Tongue (tissue), 2 donors: ENCODE results near the gene GALNT4. TPM values are rescaled to one million over a fixed set of nuclear protein-coding genes. Genes with fewer than 3 reads are reported as not detected.

Source experiments
- DNase-seq: peaks from one replicate; pipeline ENCODE4 v3.0.0-alpha.2; 2015
- total RNA-seq: library from RNA; depleted of rRNA; stranded (reverse); fragments of >200 nt; gene quantifications from one replicate; pipeline ENCODE4 v1.2.3, GENCODE V29; 2014

GALNT4 gene
- 8.4 TPM for total RNA-seq

GRCh38 chr12:89524541-89525304 lies at the start of gene GALNT4:
TSS of gene GALNT4 (minus strand) at chr12:89524796. CDS start at chr12:89524549, 247 bp downstream.
- DNase-seq, result peak; percentile 96

GRCh38 chr12:89573051-89573810 lies 48.6 kb upstream of the GALNT4 start:
- DNase-seq, result no peak

GRCh38 chr12:89571491-89572195 lies 47.0 kb upstream of the GALNT4 start:
- DNase-seq, result no peak

- no peak for DNase-seq
Measured at GRCh38 chr12:89568484-89568883, 43.9 kb upstream of the GALNT4 start.

GRCh38 chr12:89567691-89568239 lies 43.2 kb upstream of the GALNT4 start:
- no peak for DNase-seq

- no peak for DNase-seq
Measured at GRCh38 chr12:89566615-89567014, 42.0 kb upstream of the GALNT4 start.

- DNase-seq, result no peak
Measured at GRCh38 chr12:89565002-89565401, 40.4 kb upstream of the GALNT4 start.

GRCh38 chr12:89559753-89560152 lies 35.2 kb upstream of the GALNT4 start:
- no peak for DNase-seq

- DNase-seq, result peak; percentile 34
Measured at GRCh38 chr12:89556976-89557375, 32.4 kb upstream of the GALNT4 start.

GRCh38 chr12:89552376-89552775 lies 27.8 kb upstream of the GALNT4 start:
- no peak for DNase-seq

GRCh38 chr12:89551747-89552146 lies 27.2 kb upstream of the GALNT4 start:
- DNase-seq, result no peak

- no peak for DNase-seq
Measured at GRCh38 chr12:89547101-89547500, 22.5 kb upstream of the GALNT4 start.

- DNase-seq, result no peak
Measured at GRCh38 chr12:89546151-89546550, 21.6 kb upstream of the GALNT4 start.

GRCh38 chr12:89544681-89545184 lies 20.1 kb upstream of the GALNT4 start:
- peak; percentile 69 for DNase-seq

- DNase-seq, result no peak
Measured at GRCh38 chr12:89544022-89544421, 19.4 kb upstream of the GALNT4 start.

- DNase-seq, result peak; percentile 91
Measured at GRCh38 chr12:89542912-89543592, 18.5 kb upstream of the GALNT4 start.

GRCh38 chr12:89542236-89542635 lies 17.6 kb upstream of the GALNT4 start:
- no peak for DNase-seq

GRCh38 chr12:89540586-89540985 lies 16.0 kb upstream of the GALNT4 start:
- no peak for DNase-seq

- no peak for DNase-seq
Measured at GRCh38 chr12:89539426-89540223, 15.0 kb upstream of the GALNT4 start.

- no peak for DNase-seq
Measured at GRCh38 chr12:89538897-89539296, 14.3 kb upstream of the GALNT4 start.

GRCh38 chr12:89537389-89537788 lies 12.8 kb upstream of the GALNT4 start:
- no peak for DNase-seq
